ENCODE results near the gene SESN1.
A peak's percentile ranks its signal among the peaks of the same experiment; 100 is the strongest.
"Not testable (repeated sequence)": the region's sequence is repeated elsewhere in the genome, so short reads cannot be mapped to it uniquely, and the experiment has no call there.

The SESN1 gene

DNA sequence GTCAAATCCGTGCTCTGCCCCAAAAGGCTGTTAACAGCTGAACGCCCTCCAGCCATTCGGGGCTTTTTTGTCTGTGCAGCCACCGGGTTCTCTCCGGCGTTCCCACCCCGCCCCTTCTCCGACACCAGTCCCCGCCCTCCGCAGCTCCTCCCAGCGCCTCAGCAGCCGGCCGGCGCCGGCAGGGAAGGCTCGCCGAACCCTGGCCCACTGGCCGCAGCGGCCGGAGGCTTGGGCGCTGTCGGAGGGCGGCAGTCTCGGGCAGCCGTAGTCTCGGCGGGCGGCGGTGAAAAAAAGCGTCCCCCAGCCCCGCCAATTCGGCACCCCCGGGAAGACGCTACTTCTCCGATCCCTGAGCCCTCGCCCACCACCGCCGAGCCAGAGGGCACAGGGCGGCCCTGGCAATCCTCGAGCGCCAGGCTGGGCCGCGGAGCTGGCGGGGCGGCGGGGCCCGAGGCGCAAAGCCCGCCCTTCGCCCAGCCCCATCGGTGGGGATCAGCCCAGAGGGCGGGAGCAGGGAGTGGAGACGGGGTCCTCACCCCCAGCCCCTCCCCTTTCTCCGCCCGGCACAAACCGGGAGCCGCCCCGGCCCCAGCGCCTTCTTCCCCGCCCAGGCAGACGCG, at the start of gene SESN1:
TSS of gene SESN1 (minus strand) at position 431 of the 620 bp plus-strand sequence. CDS start 773 bp downstream, outside the sequence.
- no peaks in the 10 kb centered on the region for H3K27me3 Mint-ChIP-seq
- peak; percentile 82 for DNase-seq

DNA sequence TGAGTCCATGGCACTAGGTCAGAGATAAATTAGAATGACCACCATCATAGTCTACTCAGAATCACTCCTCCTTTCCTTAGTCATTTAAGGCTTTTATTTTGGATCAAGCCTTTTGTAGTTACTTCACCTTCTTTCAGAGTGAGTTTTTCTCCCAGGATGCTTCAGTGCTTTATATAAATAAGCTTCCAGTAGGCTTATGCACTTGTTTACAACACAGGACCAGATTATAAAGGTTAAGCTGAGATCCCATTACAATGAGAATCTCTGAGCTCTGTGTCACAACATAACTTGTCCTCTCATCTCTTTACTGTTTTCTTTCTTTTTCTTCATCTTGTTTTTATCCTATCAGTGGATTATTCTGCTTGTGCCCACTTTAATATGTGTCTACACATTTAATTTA, 48.5 kb upstream of the SESN1 start:
- Mint-ChIP-seq H3K27me3 (no peaks in the 10 kb centered on the region), H3K36me3 (peaks cover 12 to 14% of the 10 kb centered on the region in 2 donors), H3K4me3 (no peak overlapping the region), H3K4me1 (no peaks in the 10 kb centered on the region), H3K9me3 (peaks cover 0 to 3% of the 10 kb centered on the region in 2 donors), H3K27ac (no peak overlapping the region)
- ATAC-seq (replicated peaks) (no peak), DNase-seq (no peak)

More for the DNA sequence above, at the start of gene SESN1:
- Mint-ChIP-seq H3K4me3 (peak within 1 kb of the TSS; percentile 92 to 94), H3K4me1 (peaks cover 29 to 38% of the 10 kb centered on the region in 2 donors), H3K36me3 (peaks cover 2 to 7% of the 10 kb centered on the region in 2 donors), H3K9me3 (no peaks in the 10 kb centered on the region), H3K27ac (peak within 1 kb of the TSS; percentile 100)
- ATAC-seq (replicated peaks): peak; percentile 79 to 81

DNA sequence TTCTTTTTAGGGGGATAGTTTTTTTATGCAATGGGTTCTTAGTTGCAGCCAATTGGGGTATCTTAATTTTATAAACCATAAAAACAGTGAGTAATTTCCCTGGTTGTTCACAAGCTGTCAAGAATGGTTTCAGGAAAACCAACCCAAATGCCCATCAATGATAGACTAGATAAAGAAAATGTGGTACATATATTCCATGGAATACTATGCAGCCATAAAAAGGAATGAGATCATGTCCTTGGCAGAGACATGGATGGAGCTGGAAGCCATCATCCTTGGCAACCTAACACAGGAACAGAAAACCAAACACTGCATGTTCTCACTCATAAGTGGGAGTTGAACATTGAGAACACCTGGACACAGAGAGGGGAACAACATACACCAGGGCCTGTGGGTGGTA, 47.4 kb upstream of the SESN1 start:
- not testable (repeated sequence) for H3K9me3 Mint-ChIP-seq; H3K27me3 Mint-ChIP-seq; H3K4me3 Mint-ChIP-seq; H3K4me1 Mint-ChIP-seq; DNase-seq; ATAC-seq (replicated peaks); H3K27ac Mint-ChIP-seq
- peaks cover 12 to 14% of the 10 kb centered on the region in 2 donors for H3K36me3 Mint-ChIP-seq

DNA sequence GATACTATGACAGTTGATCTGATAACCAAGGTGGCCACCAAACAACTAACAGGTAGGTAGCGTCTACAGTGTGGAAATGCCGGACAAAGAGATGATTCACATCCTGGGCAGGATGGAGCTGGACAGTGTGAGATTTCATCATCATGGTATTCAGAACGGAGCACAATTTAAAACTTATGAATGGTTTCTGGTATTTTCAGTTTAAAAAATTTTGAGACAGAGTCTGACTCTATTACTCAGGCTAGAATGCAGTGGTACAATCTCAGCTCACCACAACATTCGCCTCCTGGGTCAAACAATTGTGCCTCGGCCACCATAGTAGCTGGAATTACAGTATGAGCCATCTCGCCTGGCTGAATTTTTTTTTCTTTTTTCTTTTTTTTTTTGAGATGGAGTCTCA, 44.5 kb upstream of the SESN1 start:
- Mint-ChIP-seq H3K4me3 (no peak overlapping the region), H3K9me3 (peaks cover 0 to 4% of the 10 kb centered on the region in 2 donors), H3K27me3 (no peaks in the 10 kb centered on the region), H3K36me3 (peaks cover 12 to 14% of the 10 kb centered on the region in 2 donors), H3K4me1 (no peaks in the 10 kb centered on the region), H3K27ac (no peak overlapping the region)
- DNase-seq (no peak), ATAC-seq (replicated peaks) (no peak)

DNA sequence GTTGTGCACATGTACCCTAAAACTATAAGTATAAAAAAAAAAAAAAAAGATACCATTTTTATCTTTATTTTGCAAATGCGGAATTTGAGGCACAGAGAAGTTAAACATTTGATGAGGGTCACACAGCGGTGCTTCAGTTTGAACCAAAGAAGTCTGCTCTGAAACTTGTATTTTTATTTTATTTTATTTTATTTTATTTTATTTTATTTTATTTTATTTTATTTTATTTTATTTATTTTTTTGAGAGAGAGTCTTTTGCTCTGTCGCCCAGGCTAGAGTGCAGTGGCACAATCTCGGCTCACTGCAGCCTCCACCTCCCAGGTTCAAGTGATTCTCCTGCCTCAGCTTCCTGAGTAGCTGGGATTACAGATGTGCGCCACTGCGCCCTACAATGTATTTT, 41.9 kb upstream of the SESN1 start:
- not testable (repeated sequence) for ATAC-seq (replicated peaks); H3K27me3 Mint-ChIP-seq

DNA sequence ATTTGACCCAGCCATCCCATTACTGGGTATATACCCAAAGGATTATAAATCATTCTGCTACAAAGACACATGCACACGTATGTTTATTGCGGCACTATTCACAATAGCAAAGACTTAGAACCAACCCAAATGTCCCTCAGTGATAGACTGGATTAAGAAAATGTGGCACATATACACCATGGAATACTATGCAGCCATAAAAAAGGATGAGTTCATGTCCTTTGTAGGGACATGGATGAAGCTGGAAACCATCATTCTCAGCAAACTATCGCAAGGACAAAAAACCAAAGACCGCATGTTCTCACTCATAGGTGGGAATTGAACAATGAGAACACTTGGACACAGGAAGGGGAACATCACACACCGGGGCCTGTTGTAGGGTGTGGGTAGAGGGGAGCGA, 41.4 kb upstream of the SESN1 start:
- H3K4me3 Mint-ChIP-seq; H3K9me3 Mint-ChIP-seq; H3K27me3 Mint-ChIP-seq; H3K27ac Mint-ChIP-seq; H3K4me1 Mint-ChIP-seq; ATAC-seq (replicated peaks); DNase-seq: not testable (repeated sequence)
- peaks cover 11 to 15% of the 10 kb centered on the region in 2 donors for H3K36me3 Mint-ChIP-seq

More for the DNA sequence above, 41.9 kb upstream of the SESN1 start:
- H3K36me3 Mint-ChIP-seq: peaks cover 11 to 17% of the 10 kb centered on the region in 2 donors
- not testable (repeated sequence) for H3K4me1 Mint-ChIP-seq, H3K27ac Mint-ChIP-seq, H3K9me3 Mint-ChIP-seq, DNase-seq, H3K4me3 Mint-ChIP-seq

DNA sequence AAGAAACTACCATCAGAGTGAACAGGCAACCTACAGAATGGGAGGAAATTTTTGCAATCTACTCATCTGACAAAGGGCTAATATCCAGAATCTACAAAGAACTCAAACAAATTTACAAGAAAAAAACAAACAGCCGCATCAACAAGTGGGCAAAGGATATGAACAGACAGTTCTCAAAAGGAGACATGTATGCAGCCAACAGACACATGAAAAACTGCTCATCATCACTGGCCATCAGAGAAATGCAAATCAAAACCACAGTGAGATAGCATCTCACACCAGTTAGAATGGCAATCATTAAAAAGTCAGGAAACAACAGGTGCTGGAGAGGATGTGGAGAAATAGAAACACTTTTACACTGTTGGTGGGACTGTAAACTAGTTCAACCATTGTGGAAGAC, 41.0 kb upstream of the SESN1 start:
- H3K36me3 Mint-ChIP-seq: peaks cover 9 to 13% of the 10 kb centered on the region in 2 donors
- H3K27me3 Mint-ChIP-seq; DNase-seq; H3K4me3 Mint-ChIP-seq; H3K27ac Mint-ChIP-seq; ATAC-seq (replicated peaks); H3K4me1 Mint-ChIP-seq; H3K9me3 Mint-ChIP-seq: not testable (repeated sequence)

DNA sequence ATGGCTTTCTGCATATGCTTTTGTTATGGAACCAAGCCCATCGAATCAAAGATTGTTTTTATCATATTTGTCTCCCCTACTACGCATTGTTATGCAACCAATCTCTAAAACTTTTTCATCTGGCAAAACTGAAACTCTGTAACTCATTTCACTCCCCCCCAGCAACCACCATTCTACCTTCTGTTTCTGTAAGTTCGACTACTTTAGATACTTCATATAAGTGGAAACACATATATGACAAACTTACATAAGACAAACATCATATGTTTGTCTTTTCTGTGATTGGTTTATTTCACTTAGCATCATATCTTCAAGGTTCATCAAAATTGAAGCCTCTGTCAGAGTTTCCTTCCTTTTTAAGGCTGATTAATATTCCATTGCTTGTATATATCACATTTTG, 35.4 kb upstream of the SESN1 start:
- no peak for ATAC-seq (replicated peaks)
- DNase-seq: no peak
- H3K4me3 Mint-ChIP-seq: no peak overlapping the region
- H3K36me3 Mint-ChIP-seq: peaks cover 12 to 21% of the 10 kb centered on the region in 2 donors
- no peaks in the 10 kb centered on the region for H3K27me3 Mint-ChIP-seq
- no peak overlapping the region for H3K27ac Mint-ChIP-seq
- peaks cover 0 to 1% of the 10 kb centered on the region in 2 donors for H3K9me3 Mint-ChIP-seq
- peaks cover 0 to 5% of the 10 kb centered on the region in 2 donors for H3K4me1 Mint-ChIP-seq

DNA sequence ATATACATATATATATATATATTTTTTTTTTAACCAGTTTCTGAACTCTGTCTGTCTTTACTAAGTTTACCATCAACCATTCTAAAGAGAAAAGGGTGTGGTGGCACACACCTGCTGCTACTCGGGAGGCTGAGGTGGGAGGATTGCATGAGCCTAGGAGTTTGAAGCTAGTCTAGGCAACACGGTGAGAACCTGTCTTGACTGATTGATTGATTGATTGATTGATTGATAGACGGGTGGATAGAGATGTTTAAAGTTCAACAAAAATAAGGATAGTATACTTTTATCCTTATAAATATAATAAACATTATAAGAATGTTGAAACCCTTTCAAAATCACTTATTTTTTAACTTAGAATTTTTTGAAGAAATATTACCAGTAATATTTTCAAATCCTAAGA, 30.9 kb upstream of the SESN1 start:
- Mint-ChIP-seq H3K36me3 (peaks cover 13 to 15% of the 10 kb centered on the region in 2 donors), H3K27me3 (no peaks in the 10 kb centered on the region), H3K9me3 (no peaks in the 10 kb centered on the region), H3K4me3 (no peak overlapping the region), H3K4me1 (peaks cover 8 to 20% of the 10 kb centered on the region in 2 donors), H3K27ac (no peak overlapping the region)
- ATAC-seq (replicated peaks): no peak
- no peak for DNase-seq

DNA sequence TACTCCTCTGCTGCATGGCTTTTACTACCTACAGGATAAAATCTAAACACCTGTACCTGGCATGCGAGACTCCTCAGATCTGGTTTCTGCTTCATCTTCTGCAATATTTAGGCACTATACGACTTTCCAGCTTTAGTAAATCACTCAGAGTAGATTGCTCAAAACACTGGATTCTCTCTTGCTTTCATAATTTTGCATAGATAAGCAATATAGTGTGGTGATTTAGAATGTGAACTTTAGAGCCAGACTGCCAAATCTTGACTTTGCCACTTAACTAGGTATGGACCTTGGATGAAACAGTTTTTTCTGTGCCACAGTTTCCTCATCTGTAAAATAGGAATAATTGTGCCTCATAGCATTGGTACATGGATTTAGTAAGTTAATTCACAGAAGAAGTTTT, 29.6 kb upstream of the SESN1 start:
- Mint-ChIP-seq H3K4me1 (peaks cover 16 to 27% of the 10 kb centered on the region in 2 donors), H3K4me3 (no peak overlapping the region), H3K36me3 (peaks cover 10 to 11% of the 10 kb centered on the region in 2 donors), H3K9me3 (no peaks in the 10 kb centered on the region), H3K27me3 (no peaks in the 10 kb centered on the region), H3K27ac (no peak overlapping the region)
- ATAC-seq (replicated peaks) (no peak), DNase-seq (no peak)

DNA sequence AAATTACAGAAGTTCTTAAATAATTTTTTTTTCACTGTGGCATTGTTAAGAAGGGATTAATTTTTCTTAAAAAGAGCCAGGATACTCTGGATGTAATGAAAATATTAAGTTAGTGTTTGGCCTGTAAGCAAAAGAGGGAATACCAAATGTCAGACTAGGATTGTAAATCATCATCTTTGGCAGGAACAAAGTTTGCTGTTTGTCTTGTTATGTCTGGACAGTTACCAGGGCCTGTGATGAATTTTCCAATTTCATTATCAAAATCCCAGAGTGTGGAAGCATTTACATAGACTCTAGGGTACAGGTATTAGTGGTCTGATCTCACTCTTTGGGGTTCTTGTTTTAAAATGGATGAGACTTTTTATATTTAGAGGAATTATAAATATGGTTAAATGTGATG, 26.8 kb upstream of the SESN1 start:
- DNase-seq (no peak), ATAC-seq (replicated peaks) (no peak)
- Mint-ChIP-seq H3K9me3 (no peaks in the 10 kb centered on the region), H3K27me3 (no peaks in the 10 kb centered on the region), H3K4me1 (peaks cover 33 to 49% of the 10 kb centered on the region in 2 donors), H3K4me3 (no peak overlapping the region), H3K36me3 (peaks cover 4 to 6% of the 10 kb centered on the region in 2 donors), H3K27ac (no peak overlapping the region)

DNA sequence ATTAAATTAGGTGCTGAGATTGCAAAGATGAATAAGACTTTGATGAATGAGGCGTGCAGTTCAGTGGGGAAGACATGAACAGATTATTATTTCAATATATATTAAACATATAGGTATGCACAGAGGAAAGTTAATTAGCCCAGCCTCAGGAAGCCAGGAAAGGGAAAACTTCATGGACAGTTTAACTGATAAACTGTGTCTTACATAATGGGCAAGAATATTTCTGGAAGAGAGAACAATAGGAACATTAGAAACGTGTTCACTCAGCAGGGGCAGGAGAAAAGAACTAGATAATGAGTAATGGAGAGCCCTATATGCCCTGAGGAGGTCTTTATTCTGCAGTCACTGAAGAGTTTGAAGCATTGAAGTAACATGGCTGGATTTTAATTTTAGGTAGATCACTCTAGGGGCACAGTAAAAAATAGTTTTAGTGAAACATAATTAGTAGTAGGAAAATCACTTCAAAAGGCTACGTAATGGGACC, 24.3 kb upstream of the SESN1 start:
- no peak overlapping the region for H3K27ac Mint-ChIP-seq
- peaks cover under 1 to 1% of the 10 kb centered on the region in 2 donors for H3K36me3 Mint-ChIP-seq
- no peak for DNase-seq
- H3K4me3 Mint-ChIP-seq: no peak overlapping the region
- H3K9me3 Mint-ChIP-seq: no peaks in the 10 kb centered on the region
- no peaks in the 10 kb centered on the region for H3K27me3 Mint-ChIP-seq
- H3K4me1 Mint-ChIP-seq: peaks cover 34 to 49% of the 10 kb centered on the region in 2 donors
- ATAC-seq (replicated peaks): no peak

DNA sequence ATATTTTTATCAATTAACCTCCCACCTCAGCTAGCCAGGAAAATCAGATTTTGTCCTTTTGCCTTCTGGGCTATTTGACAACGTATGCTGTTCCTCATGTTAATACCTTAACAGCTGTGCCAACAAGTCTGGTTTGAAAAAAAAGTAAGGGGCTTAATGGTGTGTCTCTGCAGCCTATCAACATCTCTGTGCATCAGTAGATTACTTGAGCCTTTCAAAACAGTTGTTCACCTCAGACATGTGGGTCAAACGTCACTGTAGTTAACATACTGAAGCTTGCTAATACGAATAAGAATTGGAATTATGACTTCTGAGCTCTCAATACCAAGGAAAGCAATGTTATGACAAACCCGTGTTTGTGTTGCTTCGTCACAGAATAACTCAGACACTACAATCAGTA, 23.7 kb upstream of the SESN1 start:
- Mint-ChIP-seq H3K4me1 (peaks cover 34 to 49% of the 10 kb centered on the region in 2 donors), H3K4me3 (no peak overlapping the region), H3K36me3 (no peaks in the 10 kb centered on the region)

DNA sequence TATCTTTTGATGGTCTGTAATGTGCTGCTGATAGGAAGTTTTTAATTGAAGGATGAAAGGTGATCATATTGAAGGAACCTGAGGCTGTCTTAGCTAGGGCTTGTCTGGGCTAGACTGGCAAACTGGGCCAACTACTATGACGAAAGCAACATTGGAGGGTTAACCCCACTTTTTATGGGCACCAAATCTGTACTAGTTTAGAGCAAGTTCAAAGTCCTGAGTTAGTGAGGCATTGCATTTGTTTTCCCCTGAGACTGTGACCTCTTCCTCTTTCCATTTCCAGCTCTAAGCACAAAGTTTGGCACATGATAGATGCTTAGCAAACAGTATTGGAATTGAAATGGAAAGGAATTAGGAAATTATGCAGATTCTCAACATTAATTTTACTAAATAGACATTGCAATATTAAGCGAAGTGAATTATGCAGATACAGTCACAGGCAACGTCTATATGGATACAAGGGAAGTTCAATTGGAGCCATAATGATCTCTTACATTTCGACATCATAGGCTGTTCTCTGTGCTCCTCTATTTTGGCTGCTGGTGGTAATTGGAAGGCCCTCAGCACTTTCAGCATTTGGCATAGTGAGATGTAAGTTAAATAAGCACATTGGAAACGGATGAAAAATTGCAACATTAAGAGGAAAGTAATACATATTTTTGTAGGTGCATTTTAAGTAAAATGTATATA, 22.8 kb upstream of the SESN1 start:
- Mint-ChIP-seq H3K36me3 (no peaks in the 10 kb centered on the region), H3K9me3 (no peaks in the 10 kb centered on the region), H3K4me1 (peaks cover 37 to 54% of the 10 kb centered on the region in 2 donors), H3K27ac (peak overlapping the region; percentile 60), H3K27me3 (no peaks in the 10 kb centered on the region), H3K4me3 (peak overlapping the region in 1 of 2 donors; percentile 34)
- DNase-seq (peak; percentile 46), ATAC-seq (replicated peaks) (peak; percentile 98)

More for the DNA sequence above, 23.7 kb upstream of the SESN1 start:
- Mint-ChIP-seq H3K27me3 (no peaks in the 10 kb centered on the region), H3K9me3 (no peaks in the 10 kb centered on the region), H3K27ac (no peak overlapping the region)
- DNase-seq (no peak), ATAC-seq (replicated peaks) (no peak)

DNA sequence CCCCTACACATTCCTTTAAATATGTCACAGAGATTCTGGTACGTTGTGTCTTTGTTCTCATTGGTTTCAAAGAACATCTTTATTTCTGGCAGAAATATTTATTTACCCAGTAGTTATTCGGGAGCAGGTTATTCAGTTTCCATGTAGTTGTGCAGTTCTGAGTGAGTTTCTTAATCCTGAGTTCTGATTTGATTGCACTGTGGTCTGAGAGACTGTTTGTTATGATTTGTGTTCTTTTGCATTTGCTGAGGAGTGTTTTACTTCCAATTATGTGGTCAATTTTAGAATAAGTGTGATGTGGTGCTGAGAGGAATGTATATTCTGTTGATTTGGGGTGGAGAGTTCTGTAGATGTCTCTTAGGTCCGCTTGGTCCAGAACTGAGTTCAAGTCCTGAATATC, 18.0 kb upstream of the SESN1 start:
- H3K36me3 Mint-ChIP-seq: peaks cover 10 to 17% of the 10 kb centered on the region in 2 donors
- ATAC-seq (replicated peaks); DNase-seq; H3K27ac Mint-ChIP-seq; H3K27me3 Mint-ChIP-seq; H3K4me3 Mint-ChIP-seq; H3K9me3 Mint-ChIP-seq: not testable (repeated sequence)
- peaks cover 22 to 28% of the 10 kb centered on the region in 2 donors for H3K4me1 Mint-ChIP-seq
